MM.1S (cell line): ENCODE measurements around the gene BACH2.

Experiments
- DNase-seq: peaks from one replicate; pipeline ENCODE4 v3.0.0-alpha.2; 2015
- H2AFZ ChIP-seq: fragments of 300-600 bp; sonication (generic); 2 replicates; pipeline ENCODE4 v1.6.0; 2016; ENCODE audit warnings: antibody characterized with exemption, low read length
- H3F3A ChIP-seq: fragments of 300-600 bp; sonication (generic); 2 replicates; pipeline ENCODE4 v1.6.1; 2016; ENCODE audit warnings: mild to moderate bottlenecking, antibody characterized with exemption, low read length, moderate library complexity, mixed read lengths; ENCODE audit not compliant: insufficient read depth
- H3K27ac ChIP-seq: fragments of 300-600 bp; sonication (generic); 2 replicates; pipeline ENCODE4 v1.5.1; 2016; ENCODE audit warnings: mild to moderate bottlenecking, low read length
- H3K27me3 ChIP-seq: fragments of 300-600 bp; sonication (generic); replicated peaks from 2 replicates; pipeline ENCODE4 v1.6.0; 2016; ENCODE audit warnings: low read length; ENCODE audit not compliant: insufficient read depth
- H3K36me3 ChIP-seq: fragments of 300-600 bp; sonication (generic); replicated peaks from 2 replicates; pipeline ENCODE4 v1.6.1; 2016; ENCODE audit warnings: mild to moderate bottlenecking, low read length, mixed read lengths; ENCODE audit not compliant: insufficient read depth
- H3K4me1 ChIP-seq: fragments of 300-600 bp; sonication (generic); 2 replicates; pipeline ENCODE4 v1.6.1; 2016; ENCODE audit warnings: low read length, mixed read lengths
- H3K4me2 ChIP-seq: fragments of 300-600 bp; sonication (generic); 2 replicates; pipeline ENCODE4 v1.6.0; 2016; ENCODE audit warnings: low read depth, low read length
- H3K4me3 ChIP-seq: fragments of 300-600 bp; sonication (generic); 2 replicates; pipeline ENCODE4 v1.5.1; 2016; ENCODE audit warnings: low read length, mixed read lengths
- H3K79me2 ChIP-seq: fragments of 300-600 bp; sonication (generic); 2 replicates; pipeline ENCODE4 v1.6.1; 2016; ENCODE audit warnings: mixed run types, low read length, mixed read lengths
- H3K9ac ChIP-seq: fragments of 300-600 bp; sonication (generic); 2 replicates; pipeline ENCODE4 v1.6.1; 2016; ENCODE audit warnings: low read length, mixed read lengths
- H3K9me2 ChIP-seq: fragments of 300-600 bp; sonication (generic); replicated peaks from 2 replicates; pipeline ENCODE4 v1.6.1; 2016; ENCODE audit warnings: mild to moderate bottlenecking, low read length, mixed read lengths; ENCODE audit not compliant: insufficient read depth
- H3K9me3 ChIP-seq: fragments of 300-600 bp; sonication (generic); replicated peaks from 2 replicates; pipeline ENCODE4 v1.6.1; 2016; ENCODE audit warnings: mild to moderate bottlenecking, low read length, mixed read lengths; ENCODE audit not compliant: insufficient read depth
- H4K20me1 ChIP-seq: fragments of 300-600 bp; sonication (generic); 2 replicates; pipeline ENCODE4 v1.6.1; 2016; ENCODE audit warnings: mild to moderate bottlenecking, low read length, moderate library complexity, mixed read lengths; ENCODE audit not compliant: insufficient read depth
- EZH2 ChIP-seq: fragments of 300-600 bp; sonication (generic); optimal IDR thresholded peaks from 2 replicates; pipeline ENCODE3; 2017; ENCODE audit warnings: low read depth, mild to moderate bottlenecking, antibody characterized with exemption, low read length, mixed read lengths
- EZH2phosphoT487 ChIP-seq: fragments of 300-600 bp; sonication (generic); IDR thresholded peaks from 2 replicates; pipeline ENCODE4 v1.6.1; 2018; ENCODE audit warnings: antibody characterized with exemption, low read length
- TF ChIP-seq, protein P1 (sequence below): fragments of 300-600 bp; sonication (generic); IDR thresholded peaks from 2 replicates; pipeline ENCODE4 v1.5.1; 2016; ENCODE audit warnings: antibody characterized with exemption, low read length, mixed read lengths

The BACH2 gene

DNA sequence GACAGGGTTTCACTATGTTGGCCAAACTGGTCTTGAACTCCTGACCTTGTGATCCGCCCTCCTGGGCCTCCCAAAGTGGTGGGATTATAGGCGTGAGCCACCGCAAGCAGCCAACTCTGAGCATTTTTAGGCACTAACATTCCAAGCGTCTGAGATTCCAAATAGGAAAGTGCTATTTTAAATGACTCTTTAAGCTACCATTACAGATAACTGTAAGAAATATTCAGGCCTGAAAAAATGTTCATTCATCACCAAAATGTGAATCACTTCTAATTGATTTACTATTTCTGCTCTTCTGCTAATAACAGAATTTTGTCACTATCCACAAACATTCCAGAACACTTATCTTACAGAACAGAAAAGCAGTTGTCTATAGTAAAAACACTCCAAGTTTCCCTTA, 106.5 kb downstream of the BACH2 start:
- H3K27me3 ChIP-seq, result no peaks in the 10 kb centered on the region
- H2AFZ ChIP-seq, result no peak overlapping the region
- no peaks in the 10 kb centered on the region for H3K36me3 ChIP-seq
- no peak overlapping the region for H3K9ac ChIP-seq
- H3K9me2 ChIP-seq, result no peaks in the 10 kb centered on the region
- peaks cover 11% of the 10 kb centered on the region; the same call in 1 of the 2 replicates for H3F3A ChIP-seq
- no peak for TF ChIP-seq EZH2phosphoT487
- no peak for DNase-seq
- H3K9me3 ChIP-seq, result no peaks in the 10 kb centered on the region
- peaks cover 20% of the 10 kb centered on the region for H3K4me1 ChIP-seq
- H3K4me2 ChIP-seq, result no peak overlapping the region
- H3K79me2 ChIP-seq, result no peaks in the 10 kb centered on the region
- no peak overlapping the region for H3K4me3 ChIP-seq
- no peak overlapping the region for H3K27ac ChIP-seq
- H4K20me1 ChIP-seq, result no peaks in the 10 kb centered on the region

DNA sequence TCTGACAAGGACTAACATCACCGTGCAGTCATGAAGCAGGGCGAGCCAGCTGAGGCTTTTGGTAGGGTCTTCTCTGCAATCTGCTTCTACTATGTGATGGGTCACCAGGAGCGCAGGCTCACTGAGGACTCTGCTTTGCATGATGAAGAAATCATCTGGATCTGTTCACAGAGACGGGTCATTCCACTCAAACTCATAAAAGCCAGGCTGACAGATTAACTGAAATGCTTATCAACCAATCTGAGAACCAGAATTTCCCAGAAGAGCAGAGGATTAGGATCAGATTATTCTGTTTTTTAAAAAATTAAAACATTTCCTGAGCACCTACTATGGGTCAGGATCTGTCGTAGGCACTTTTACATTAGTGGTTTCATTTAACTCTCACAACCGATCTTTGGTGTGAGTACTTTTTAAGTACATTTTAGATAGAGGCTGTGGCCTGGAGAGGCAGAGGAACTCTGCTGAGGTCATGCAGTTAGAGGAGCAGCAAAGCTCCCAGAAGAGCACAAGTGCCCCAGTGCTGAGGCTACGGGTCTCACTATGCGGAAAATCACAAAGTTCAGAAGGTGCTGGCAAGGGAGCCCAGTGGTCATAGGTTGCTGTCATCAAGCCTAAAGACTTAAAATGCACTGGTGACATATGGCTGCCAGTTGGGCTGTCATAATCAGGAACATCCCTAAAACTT, 109.1 kb downstream of the BACH2 start:
- Histone ChIP-seq H3K4me1 (peaks cover 20% of the 10 kb centered on the region), H3K27ac (no peak overlapping the region), H3K36me3 (no peaks in the 10 kb centered on the region), H3K9me2 (no peaks in the 10 kb centered on the region), H3K4me3 (no peak overlapping the region), H3K79me2 (no peaks in the 10 kb centered on the region), H2AFZ (no peak overlapping the region), H4K20me1 (no peaks in the 10 kb centered on the region), H3K9me3 (no peaks in the 10 kb centered on the region), H3K9ac (no peak overlapping the region), H3F3A (peaks cover 11% of the 10 kb centered on the region; the same call in 1 of the 2 replicates), H3K4me2 (no peak overlapping the region), H3K27me3 (no peaks in the 10 kb centered on the region)
- TF ChIP-seq EZH2phosphoT487 (no peak), EZH2 (no peak)
- TF ChIP-seq, protein P1, sequence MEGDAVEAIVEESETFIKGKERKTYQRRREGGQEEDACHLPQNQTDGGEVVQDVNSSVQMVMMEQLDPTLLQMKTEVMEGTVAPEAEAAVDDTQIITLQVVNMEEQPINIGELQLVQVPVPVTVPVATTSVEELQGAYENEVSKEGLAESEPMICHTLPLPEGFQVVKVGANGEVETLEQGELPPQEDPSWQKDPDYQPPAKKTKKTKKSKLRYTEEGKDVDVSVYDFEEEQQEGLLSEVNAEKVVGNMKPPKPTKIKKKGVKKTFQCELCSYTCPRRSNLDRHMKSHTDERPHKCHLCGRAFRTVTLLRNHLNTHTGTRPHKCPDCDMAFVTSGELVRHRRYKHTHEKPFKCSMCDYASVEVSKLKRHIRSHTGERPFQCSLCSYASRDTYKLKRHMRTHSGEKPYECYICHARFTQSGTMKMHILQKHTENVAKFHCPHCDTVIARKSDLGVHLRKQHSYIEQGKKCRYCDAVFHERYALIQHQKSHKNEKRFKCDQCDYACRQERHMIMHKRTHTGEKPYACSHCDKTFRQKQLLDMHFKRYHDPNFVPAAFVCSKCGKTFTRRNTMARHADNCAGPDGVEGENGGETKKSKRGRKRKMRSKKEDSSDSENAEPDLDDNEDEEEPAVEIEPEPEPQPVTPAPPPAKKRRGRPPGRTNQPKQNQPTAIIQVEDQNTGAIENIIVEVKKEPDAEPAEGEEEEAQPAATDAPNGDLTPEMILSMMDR, result no peak
- DNase-seq, result no peak

DNA sequence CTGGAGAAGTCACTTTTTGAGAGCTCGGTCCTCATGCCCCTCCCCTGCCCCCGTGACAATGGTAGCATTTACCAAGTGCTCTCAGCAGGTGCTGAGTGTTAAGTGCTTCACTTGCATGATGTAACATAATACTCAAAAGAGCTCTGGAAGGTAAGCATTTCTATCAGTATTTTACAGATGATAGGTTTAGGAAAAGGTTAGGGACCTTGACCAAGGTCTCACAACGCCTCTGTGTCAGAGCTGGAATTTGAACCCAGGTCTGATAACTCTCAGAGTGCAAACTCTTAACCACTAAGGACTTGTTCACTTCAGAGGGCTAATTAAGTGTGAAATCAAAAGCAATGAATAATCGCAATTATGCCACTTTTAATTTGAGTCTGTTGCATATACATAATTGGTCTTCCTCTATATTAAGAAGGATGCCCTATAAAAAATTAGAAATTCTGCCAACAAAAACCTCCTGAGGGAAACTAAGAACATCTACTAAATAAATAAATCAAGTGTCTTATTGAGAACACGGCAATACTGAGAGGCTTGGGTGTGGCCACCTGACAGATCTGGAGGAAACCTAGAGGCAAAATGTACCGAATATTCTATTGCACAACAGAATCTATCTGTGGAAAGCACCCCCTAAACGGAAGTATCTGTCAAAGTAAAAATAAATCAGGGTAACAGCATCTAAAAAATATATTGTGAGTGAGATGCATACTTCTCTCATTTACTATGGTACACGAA, 109.8 kb downstream of the BACH2 start:
- Histone ChIP-seq H3K27me3 (no peaks in the 10 kb centered on the region), H3K27ac (no peak overlapping the region), H3K4me2 (no peak overlapping the region), H3K9ac (no peak overlapping the region), H3K4me1 (peaks cover 18% of the 10 kb centered on the region), H3K79me2 (no peaks in the 10 kb centered on the region), H3F3A (peaks cover 11% of the 10 kb centered on the region; the same call in 1 of the 2 replicates), H3K36me3 (no peaks in the 10 kb centered on the region), H4K20me1 (no peaks in the 10 kb centered on the region), H3K9me3 (no peaks in the 10 kb centered on the region), H3K9me2 (no peaks in the 10 kb centered on the region), H2AFZ (no peak overlapping the region), H3K4me3 (no peak overlapping the region)
- no peak for DNase-seq
- TF ChIP-seq EZH2phosphoT487 (no peak), EZH2 (no peak)
- TF ChIP-seq, protein P1, result no peak

DNA sequence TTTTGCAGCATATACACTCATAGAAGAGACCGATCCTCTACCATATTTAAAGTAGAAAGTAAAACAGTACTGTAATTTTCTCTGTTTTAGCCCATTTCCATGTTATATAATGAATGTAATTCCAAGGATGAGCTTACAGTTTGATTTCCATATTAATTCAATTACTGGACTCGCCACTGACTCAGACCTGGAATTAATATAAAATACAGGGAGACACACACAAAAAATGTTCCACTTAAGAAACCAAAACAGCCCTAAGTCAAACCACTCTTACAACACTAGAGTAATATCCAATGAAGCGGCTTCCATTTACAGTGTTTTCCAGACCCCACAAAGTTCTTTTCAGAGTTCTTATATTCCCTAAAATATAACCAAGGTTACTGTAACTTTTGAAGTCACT, 110.6 kb downstream of the BACH2 start:
- no peak for DNase-seq
- Histone ChIP-seq H3K9me3 (no peaks in the 10 kb centered on the region), H3K4me2 (no peak overlapping the region), H3K4me3 (no peak overlapping the region), H3K27me3 (no peaks in the 10 kb centered on the region), H3K27ac (no peak overlapping the region), H3K9ac (no peak overlapping the region), H3K79me2 (no peaks in the 10 kb centered on the region), H3F3A (peaks cover 6% of the 10 kb centered on the region; the same call in 1 of the 2 replicates), H3K9me2 (no peaks in the 10 kb centered on the region), H3K4me1 (peaks cover 11% of the 10 kb centered on the region), H2AFZ (no peak overlapping the region), H4K20me1 (no peaks in the 10 kb centered on the region), H3K36me3 (no peaks in the 10 kb centered on the region)
- TF ChIP-seq, protein P1, result no peak
- TF ChIP-seq EZH2 (no peak), EZH2phosphoT487 (no peak)
